IMR-90 (cell line): Measurements from ENCODE around the gene GALM. TPM values are rescaled to one million over a fixed set of nuclear protein-coding genes. Genes with fewer than 3 reads are reported as not detected.

Source experiments
- ATAC-seq: fragments of 200-7000 bp; cut with Tn5 transposase; 2 replicates; pipeline ENCODE4 v1.9.1; 2020; ENCODE audit warnings: low read depth, mild to moderate bottlenecking, moderate library complexity
- BruUV-seq: library from RNA; stranded (reverse); fragments of 400-500 nt; replicated peaks from 2 replicates; lab custom pipeline; 2021; lab: Mats Ljungman, UMichigan
- CTCF ChIA-PET: fragments of 300-600 bp; formaldehyde crosslinking; extraction: SDS; loops from one replicate; lab custom pipeline; 2021; ENCODE audit warnings: antibody characterized with exemption; lab: Yijun Ruan, JAX
- POLR2A ChIA-PET: fragments of 300-600 bp; sonication (Branson Sonifier 250); formaldehyde crosslinking; loops from one replicate; lab custom pipeline; 2022; ENCODE audit warnings: antibody characterized with exemption; ENCODE audit not compliant: unreplicated experiment; lab: Charles Lee
- DNase-seq: peaks from one replicate; pipeline ENCODE4 v3.0.0; 2013
- H2AFZ ChIP-seq: replicated peaks from 2 replicates; pipeline ENCODE3; 2013; ENCODE audit warnings: low read length, mild to moderate bottlenecking; ENCODE audit not compliant: poor library complexity
- H2AK5ac ChIP-seq: 2 replicates; pipeline ENCODE4 v1.6.1; 2013; ENCODE audit warnings: low read depth, low read length, inconsistent platforms
- H2AK9ac ChIP-seq: replicated peaks from 2 replicates; pipeline ENCODE3; 2013; ENCODE audit warnings: mild to moderate bottlenecking, low read depth, low read length, moderate library complexity; ENCODE audit not compliant: poor library complexity
- H2BK120ac ChIP-seq: 2 replicates; pipeline ENCODE4 v1.6.1; 2013; ENCODE audit warnings: low read depth, low read length, inconsistent platforms
- H2BK15ac ChIP-seq: 3 replicates; pipeline ENCODE4 v1.6.1; 2013; ENCODE audit warnings: low read depth, low read length, inconsistent platforms
- H2BK20ac ChIP-seq: 2 replicates; pipeline ENCODE4 v1.6.1; 2013; ENCODE audit warnings: low read depth, mild to moderate bottlenecking, inconsistent platforms, low read length, moderate library complexity
- H2BK5ac ChIP-seq: 2 replicates; pipeline ENCODE4 v1.6.1; 2013; ENCODE audit warnings: mild to moderate bottlenecking, low read depth, low read length, inconsistent platforms; ENCODE audit not compliant: poor library complexity, severe bottlenecking
- H3K14ac ChIP-seq: replicated peaks from 2 replicates; pipeline ENCODE4 v1.6.1; 2013; ENCODE audit warnings: low read depth, low read length, inconsistent platforms
- H3K18ac ChIP-seq: 2 replicates; pipeline ENCODE4 v1.6.1; 2013; ENCODE audit warnings: low read depth, low read length, control low read depth
- H3K23ac ChIP-seq: 2 replicates; pipeline ENCODE4 v1.6.1; 2013; ENCODE audit warnings: low read depth, low read length, inconsistent platforms
- H3K27ac ChIP-seq: 2 replicates; pipeline ENCODE4 v1.5.1; 2013; ENCODE audit warnings: mild to moderate bottlenecking, control low read depth, low read length; ENCODE audit not compliant: insufficient read depth
- H3K27me3 ChIP-seq: 2 replicates; pipeline ENCODE4 v1.6.1; 2013; ENCODE audit warnings: low read length; ENCODE audit not compliant: control insufficient read depth, insufficient read depth
- H3K36me3 ChIP-seq: 2 replicates; pipeline ENCODE4 v1.6.1; 2013; ENCODE audit warnings: low read length, mixed read lengths; ENCODE audit not compliant: control insufficient read depth, insufficient read depth
- H3K4ac ChIP-seq: 2 replicates; pipeline ENCODE4 v1.6.1; 2013; ENCODE audit warnings: low read depth, low read length, inconsistent platforms
- H3K4me1 ChIP-seq: 2 replicates; pipeline ENCODE4 v1.6.1; 2013; ENCODE audit warnings: low read length, mixed read lengths; ENCODE audit not compliant: control insufficient read depth, insufficient read depth
- H3K4me2 ChIP-seq: 2 replicates; pipeline ENCODE4 v1.6.1; 2013; ENCODE audit warnings: low read depth, mild to moderate bottlenecking, control low read depth, low read length, moderate library complexity
- H3K4me3 ChIP-seq: 2 replicates; pipeline ENCODE4 v1.5.1; 2013; ENCODE audit warnings: low read depth, mild to moderate bottlenecking, control low read depth, low read length, moderate library complexity; ENCODE audit not compliant: insufficient read depth
- H3K56ac ChIP-seq: 2 replicates; pipeline ENCODE4 v1.6.1; 2013; ENCODE audit warnings: low read length, inconsistent platforms; ENCODE audit not compliant: insufficient read depth; ENCODE audit errors: extremely low read depth
- H3K79me1 ChIP-seq, 2 experiments: 2 replicates each; pipeline ENCODE4 v1.6.1; 2013; ENCODE audit warnings: low read length in 2 of 2, inconsistent platforms in 1 of 2, low read depth in 1 of 2
- H3K9ac ChIP-seq: 2 replicates; pipeline ENCODE4 v1.6.1; 2013; ENCODE audit warnings: low read depth, low read length, control low read depth
- H3K9me1 ChIP-seq: 2 replicates; pipeline ENCODE4 v1.6.1; 2013; ENCODE audit warnings: low read length, inconsistent platforms; ENCODE audit not compliant: insufficient read depth
- H3K9me3 ChIP-seq: 2 replicates; pipeline ENCODE4 v1.6.1; 2013; ENCODE audit warnings: low read length; ENCODE audit not compliant: control insufficient read depth, insufficient read depth
- H4K20me1 ChIP-seq: 2 replicates; pipeline ENCODE4 v1.6.1; 2013; ENCODE audit warnings: low read length, inconsistent platforms; ENCODE audit not compliant: insufficient read depth
- H4K5ac ChIP-seq: 2 replicates; pipeline ENCODE4 v1.6.1; 2013; ENCODE audit warnings: mild to moderate bottlenecking, low read depth, low read length, control low read depth
- H4K8ac ChIP-seq, 2 experiments: 2 replicates each; pipeline ENCODE4 v1.6.1; 2013; ENCODE audit warnings: low read depth in 2 of 2, low read length in 2 of 2, control low read depth in 1 of 2, inconsistent platforms in 1 of 2
- H4K91ac ChIP-seq: 2 replicates; pipeline ENCODE4 v1.6.1; 2013; ENCODE audit warnings: low read depth, low read length, inconsistent platforms; ENCODE audit not compliant: insufficient read depth
- CEBPB ChIP-seq: IDR thresholded peaks from 2 replicates; pipeline ENCODE4 v1.6.1; 2012; ENCODE audit warnings: low read depth, low read length, improper control_type of control experiment
- CHD1 ChIP-seq: IDR thresholded peaks from 2 replicates; pipeline ENCODE4 v1.6.1; 2012; ENCODE audit warnings: low read depth, low read length, improper control_type of control experiment
- CTCF ChIP-seq: conservative IDR thresholded peaks from 2 replicates; pipeline ENCODE4 v1.5.1; 2012; ENCODE audit warnings: mild to moderate bottlenecking, low read depth, low read length, improper control_type of control experiment
- ELK1 ChIP-seq: fragments of 150-350 bp; IDR thresholded peaks from 2 replicates; pipeline ENCODE4 v1.6.1; 2016; ENCODE audit warnings: low read depth, mild to moderate bottlenecking, low read length, moderate library complexity, borderline replicate concordance
- MAFK ChIP-seq: IDR thresholded peaks from 2 replicates; pipeline ENCODE4 v1.6.1; 2012; ENCODE audit warnings: low read depth, low read length, improper control_type of control experiment
- MXI1 ChIP-seq: IDR thresholded peaks from 2 replicates; pipeline ENCODE4 v1.6.1; 2012; ENCODE audit warnings: low read depth, mild to moderate bottlenecking, low read length, moderate library complexity, borderline replicate concordance
- POLR2A ChIP-seq: IDR thresholded peaks from 2 replicates; pipeline ENCODE4 v1.6.1; 2012; ENCODE audit warnings: mild to moderate bottlenecking, low read depth, low read length
- RAD21 ChIP-seq: IDR thresholded peaks from 2 replicates; pipeline ENCODE4 v1.6.1; 2012; ENCODE audit warnings: low read length, improper control_type of control experiment
- RCOR1 ChIP-seq: IDR thresholded peaks from 2 replicates; pipeline ENCODE4 v1.6.1; 2012; ENCODE audit warnings: mild to moderate bottlenecking, low read length, improper control_type of control experiment; ENCODE audit not compliant: insufficient replicate concordance
- RFX5 ChIP-seq: IDR thresholded peaks from 2 replicates; pipeline ENCODE4 v1.8.0; 2012; ENCODE audit warnings: low read depth, mild to moderate bottlenecking, low read length, moderate library complexity
- SMC3 ChIP-seq: fragments of 150-350 bp; IDR thresholded peaks from 2 replicates; pipeline ENCODE4 v1.6.1; 2016; ENCODE audit warnings: low read depth, mild to moderate bottlenecking, antibody characterized with exemption, low read length, moderate library complexity
- WGBS, 2 experiments: methylation state at CpG; one replicate each; pipeline versions ENCODE4 v1.1.5 to v1.1.7; 2013; ENCODE audit warnings: missing lambda C conversion rate in 2 of 2; ENCODE audit not compliant: insufficient read length in 1 of 2; ENCODE audit errors: extremely low coverage in 2 of 2; 5-methylcytosine and 5-hydroxymethylcytosine counted together
- dilution Hi-C: fragments of 300-500 bp; cut with HindIII; formaldehyde crosslinking; loops from one replicate; pipeline ENCODE4 v1.14.3; 2018; ENCODE audit warnings: low sequenced_read_pairs; ENCODE audit not compliant: unreplicated experiment
- in situ Hi-C: fragments of 300-500 bp; cut with MboI; formaldehyde crosslinking; loops from 3 replicates; pipeline ENCODE4 v1.14.3; 2019; ENCODE audit warnings: low sequenced_read_pairs, inconsistent platforms, mixed read lengths
- intact Hi-C: fragments of 100-400 bp; cut with micrococcal nuclease; formaldehyde crosslinking; loops from 2 replicates; pipeline ENCODE4 v1.10.0; 2022
- polyA plus RNA-seq, 3 experiments: library from polyadenylated mRNA; depleted of rRNA; stranded (reverse); fragments of >200 nt; gene quantifications; 2 replicates each; pipeline ENCODE4 v1.2.3, GENCODE V29; 2012; ENCODE audit warnings: low replicate concordance in 1 of 3
- total RNA-seq: library from RNA; depleted of rRNA; stranded (reverse); fragments of >200 nt; gene quantifications from 2 replicates; pipeline ENCODE4 v1.2.3, GENCODE V29; 2012
- TF ChIP-seq, protein P1 (sequence below): fragments of 150-350 bp; IDR thresholded peaks from 2 replicates; pipeline ENCODE4 v1.6.1; 2017; ENCODE audit warnings: mild to moderate bottlenecking, antibody characterized with exemption, low read length, low read depth

Gene GALM
- total and polyA plus RNA-seq, 2 of the 4 experiments (the other 2 are of a cell fraction) = 12.1 to 24.2 TPM

GRCh38 chr2:38733300-38733971 is 67.5 kb downstream of the GALM start:
- no peak for ATAC-seq
- H2BK120ac ChIP-seq = no peak overlapping the region
- H2BK15ac ChIP-seq = no peak overlapping the region
- no peak overlapping the region for H3K18ac ChIP-seq
- in situ Hi-C loops (loop anchor here (5.0 kb wide), 1 partner anchor 416 kb away; no protein-coding TSS in a partner anchor), intact Hi-C loops (no loop called here), dilution Hi-C loops (loop anchor here (25.0 kb wide), 1 partner anchor 171 kb away; no protein-coding TSS in a partner anchor)
- H3K79me1 ChIP-seq = peaks cover 0 to 17% of the 10 kb centered on the region in 2 experiments; a peak in 2 of 4 replicates
- peaks cover 3% of the 10 kb centered on the region; the same call in 1 of the 2 replicates for H3K9me1 ChIP-seq
- no peak overlapping the region for H3K4me2 ChIP-seq
- H3K27me3 ChIP-seq = no peaks in the 10 kb centered on the region
- no peak overlapping the region for H2BK20ac ChIP-seq
- H4K8ac ChIP-seq = no peak overlapping the region
- no peak for DNase-seq
- H4K5ac ChIP-seq = no peak overlapping the region
- POLR2A ChIA-PET = no interaction called here
- H2BK5ac ChIP-seq = no peak overlapping the region
- H3K23ac ChIP-seq = no peak overlapping the region
- no TSS peak for BruUV-seq
- 85% methylated on average over 4 of the region's 6 CpGs; no CpG with 5 or more reads in 1 of the 2 experiments for WGBS, 2 experiments
- no peak overlapping the region for H3K56ac ChIP-seq
- H4K20me1 ChIP-seq = no peaks in the 10 kb centered on the region
- H2AK9ac ChIP-seq = no peak overlapping the region
- no peaks in the 10 kb centered on the region for H3K9me3 ChIP-seq
- no peak overlapping the region for H3K9ac ChIP-seq
- TF ChIP-seq, protein P1, sequence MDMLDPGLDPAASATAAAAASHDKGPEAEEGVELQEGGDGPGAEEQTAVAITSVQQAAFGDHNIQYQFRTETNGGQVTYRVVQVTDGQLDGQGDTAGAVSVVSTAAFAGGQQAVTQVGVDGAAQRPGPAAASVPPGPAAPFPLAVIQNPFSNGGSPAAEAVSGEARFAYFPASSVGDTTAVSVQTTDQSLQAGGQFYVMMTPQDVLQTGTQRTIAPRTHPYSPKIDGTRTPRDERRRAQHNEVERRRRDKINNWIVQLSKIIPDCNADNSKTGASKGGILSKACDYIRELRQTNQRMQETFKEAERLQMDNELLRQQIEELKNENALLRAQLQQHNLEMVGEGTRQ = no peak
- TF ChIP-seq MAFK (no peak), SMC3 (no peak), RCOR1 (no peak), RAD21 (no peak), CTCF (no peak), RFX5 (no peak), MXI1 (no peak), CEBPB (no peak), ELK1 (no peak), CHD1 (no peak), POLR2A (no peak)
- no peak overlapping the region for H3K27ac ChIP-seq
- H3K14ac ChIP-seq = no peak overlapping the region
- H2AFZ ChIP-seq = no peak overlapping the region
- no peak overlapping the region for H3K4ac ChIP-seq
- H3K4me3 ChIP-seq = no peak overlapping the region
- no peak overlapping the region for H4K91ac ChIP-seq
- H3K4me1 ChIP-seq = no peaks in the 10 kb centered on the region
- CTCF ChIA-PET = no interaction called here
- H3K36me3 ChIP-seq = peaks cover 34% of the 10 kb centered on the region
- H2AK5ac ChIP-seq = no peak overlapping the region
